NCI-H226 (cell line): ENCODE results near the gene CFLAR.
"Not testable (repeated sequence)": the region's sequence is repeated elsewhere in the genome, so short reads cannot be mapped to it uniquely, and the experiment has no call there.

Experiments
- DNase-seq: peaks from one replicate; pipeline ENCODE4 v3.0.0-alpha.2; 2015

Gene CFLAR

DNA sequence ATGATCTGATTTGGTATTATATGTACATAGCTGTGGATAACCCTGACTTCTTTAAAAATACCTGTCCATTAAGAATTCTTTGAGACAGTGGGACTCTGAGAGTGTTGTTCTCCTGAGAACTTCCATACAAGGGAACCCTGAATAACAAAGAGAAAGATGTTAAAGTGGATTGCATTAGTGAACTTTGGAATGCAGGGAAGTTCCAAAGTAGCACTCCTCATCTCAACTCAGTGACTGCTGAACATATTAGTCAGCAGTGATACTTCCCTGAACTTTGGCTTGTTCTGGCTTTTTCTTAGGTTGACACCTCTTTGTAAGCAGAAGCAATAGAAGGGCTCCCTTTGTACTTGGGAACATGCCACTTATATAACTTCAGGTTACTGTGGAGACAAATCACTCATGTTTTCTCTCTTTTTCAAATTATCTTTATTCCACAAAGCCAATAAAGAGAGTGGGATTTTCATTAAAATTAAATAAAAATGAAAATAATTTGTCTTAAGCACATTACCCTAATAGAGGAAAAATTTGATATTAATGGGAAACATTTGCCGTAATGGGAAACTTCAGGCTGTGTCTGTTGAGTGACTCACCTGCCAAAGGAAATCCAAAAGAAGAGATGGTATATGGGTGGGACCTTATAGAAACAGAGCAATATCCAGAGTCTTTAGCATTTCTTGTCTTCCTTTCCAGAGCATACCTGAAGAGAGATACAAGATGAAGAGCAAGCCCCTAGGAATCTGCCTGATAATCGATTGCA is 33.3 kb downstream of the CFLAR start:
- DNase-seq = peak; percentile 78

DNA sequence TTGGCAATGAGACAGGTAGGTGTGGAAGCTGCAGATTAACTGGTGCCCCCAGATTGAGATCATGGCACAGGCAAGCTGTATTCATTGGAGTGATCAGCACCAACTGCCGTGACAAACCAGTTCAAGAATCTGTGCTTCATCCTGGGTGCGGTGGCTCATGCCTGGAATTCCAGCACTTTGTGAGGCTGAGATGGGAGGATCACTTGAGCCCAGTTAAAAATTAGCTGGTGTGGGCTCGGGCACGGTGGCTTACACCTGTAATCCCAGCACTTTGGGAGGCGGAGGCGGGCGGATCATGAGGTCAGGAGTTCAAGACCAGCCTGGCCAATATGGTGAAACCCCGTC is 33.8 kb downstream of the CFLAR start:
- peak; percentile 74 for DNase-seq

DNA sequence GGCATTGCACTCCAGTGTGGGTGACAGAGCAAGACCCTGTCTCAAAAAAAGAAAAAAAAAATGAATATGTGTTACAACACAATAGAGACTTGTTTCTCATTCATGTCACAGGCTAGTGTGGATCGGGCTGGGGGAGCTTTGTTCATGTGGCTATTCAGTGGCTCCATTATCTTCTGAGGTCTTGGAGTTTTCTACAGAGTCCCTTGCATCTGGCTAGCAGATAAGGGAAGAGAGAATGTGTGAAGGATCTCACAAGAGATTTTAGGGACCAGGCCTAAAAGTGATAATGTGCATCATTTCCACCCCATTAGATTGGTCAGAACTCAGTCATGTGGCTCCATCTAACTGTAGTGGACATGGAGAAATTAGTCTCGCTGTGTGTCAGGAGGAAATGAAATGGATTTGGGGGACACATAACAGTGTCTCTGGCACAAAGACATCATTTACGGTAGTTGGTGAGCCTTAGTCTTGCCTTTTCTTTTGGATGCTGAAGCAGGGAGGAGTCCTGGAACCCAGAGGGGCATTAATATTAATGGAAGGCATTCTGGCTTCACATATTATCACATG is 34.6 kb downstream of the CFLAR start:
- DNase-seq = no peak

DNA sequence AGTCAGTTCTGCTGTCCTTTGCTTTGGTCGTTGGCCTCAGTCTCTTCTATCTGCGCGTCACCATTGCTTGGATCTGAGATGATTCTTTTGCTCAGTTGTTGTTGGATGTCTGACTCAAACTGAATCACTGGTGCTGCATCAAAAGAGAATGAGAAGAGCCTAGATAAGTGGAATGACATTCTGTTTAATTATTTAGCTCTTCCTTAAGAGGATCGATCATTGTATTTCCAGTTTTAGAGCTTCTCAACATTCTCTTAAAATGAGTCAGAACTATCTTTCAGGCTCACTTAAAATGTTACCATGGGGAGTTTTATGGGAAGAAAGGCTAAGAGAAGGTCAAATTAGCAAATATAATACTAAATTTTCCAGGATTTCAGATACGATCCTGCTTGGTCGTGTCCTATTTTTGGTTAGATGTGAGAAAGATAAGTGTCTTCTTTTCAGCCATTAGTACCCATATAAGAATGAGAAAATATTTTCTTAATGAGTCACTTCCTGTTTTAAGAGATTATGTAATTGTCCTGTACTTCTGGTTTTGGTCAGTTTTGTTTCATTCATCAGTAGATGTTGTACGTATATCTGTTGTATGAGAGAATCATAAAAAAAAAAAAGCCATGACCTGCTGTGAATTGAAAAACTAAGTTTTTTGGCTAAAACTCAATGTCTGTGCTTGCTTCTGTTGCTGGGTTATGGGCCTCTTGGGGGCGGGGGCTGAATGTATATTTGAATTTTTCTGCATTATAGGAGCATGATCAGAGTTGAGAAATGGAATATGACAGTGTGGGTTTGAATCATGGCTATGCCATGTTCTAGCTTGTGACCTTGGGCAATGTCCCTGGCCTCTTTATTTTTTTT is 35.4 kb downstream of the CFLAR start:
- DNase-seq = peak; percentile 51

DNA sequence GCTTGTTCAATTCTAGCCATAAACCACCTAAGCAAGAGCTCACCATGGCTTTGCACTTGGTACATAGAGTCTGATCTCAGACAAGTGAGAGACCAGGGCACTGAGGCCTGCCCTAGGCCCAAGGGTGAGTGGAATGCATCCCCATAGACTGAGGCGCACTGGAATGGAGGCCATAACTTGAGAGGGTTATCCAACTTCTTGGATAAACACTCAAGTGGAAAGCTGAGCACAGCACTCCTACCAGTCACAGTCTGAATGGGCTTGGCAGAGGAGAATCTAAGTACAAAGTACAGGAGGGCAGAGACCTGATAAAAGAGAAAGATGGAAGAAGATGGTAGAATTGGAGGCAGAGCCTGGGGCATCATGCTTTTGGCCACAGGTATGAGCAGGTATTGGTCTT is 36.6 kb downstream of the CFLAR start:
- DNase-seq = no peak

DNA sequence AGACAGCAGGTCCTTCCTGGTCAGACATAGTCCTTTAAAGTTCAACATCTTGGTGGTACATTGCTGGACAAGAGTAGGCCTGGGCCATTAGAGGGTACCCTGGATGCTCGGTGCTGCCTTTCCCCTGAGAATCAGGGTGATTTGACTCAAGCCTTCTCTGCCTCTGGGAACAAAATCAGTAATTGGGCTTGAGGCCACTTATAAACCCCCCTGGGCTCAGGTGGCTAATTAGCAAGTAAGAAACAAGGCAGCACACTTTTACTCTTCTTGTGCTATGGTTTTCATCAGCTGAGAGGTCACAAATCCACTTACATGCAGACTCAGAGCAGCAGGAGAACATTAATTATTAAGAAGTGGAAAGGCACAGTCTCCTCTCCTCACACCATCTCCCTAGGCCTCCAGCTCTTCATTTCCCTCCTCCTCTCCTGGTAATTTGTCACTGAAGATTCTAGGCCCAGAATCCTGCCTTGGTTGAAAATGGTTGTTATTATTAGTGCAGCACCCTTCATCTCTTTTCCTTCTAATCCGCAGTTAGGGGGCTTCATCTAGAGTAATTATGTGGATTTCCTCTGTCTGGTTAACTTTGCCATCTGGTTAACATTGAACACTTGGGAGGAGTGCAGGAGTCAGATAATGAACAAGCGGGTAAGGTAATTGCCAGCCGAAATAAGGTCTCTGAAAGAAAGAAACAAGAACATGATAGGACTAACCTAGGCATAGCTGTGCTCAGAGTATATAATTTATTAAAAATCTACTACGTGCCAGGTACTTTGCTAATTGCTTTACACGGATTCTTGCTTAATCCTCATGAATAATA is 37.2 kb downstream of the CFLAR start:
- no peak for DNase-seq

DNA sequence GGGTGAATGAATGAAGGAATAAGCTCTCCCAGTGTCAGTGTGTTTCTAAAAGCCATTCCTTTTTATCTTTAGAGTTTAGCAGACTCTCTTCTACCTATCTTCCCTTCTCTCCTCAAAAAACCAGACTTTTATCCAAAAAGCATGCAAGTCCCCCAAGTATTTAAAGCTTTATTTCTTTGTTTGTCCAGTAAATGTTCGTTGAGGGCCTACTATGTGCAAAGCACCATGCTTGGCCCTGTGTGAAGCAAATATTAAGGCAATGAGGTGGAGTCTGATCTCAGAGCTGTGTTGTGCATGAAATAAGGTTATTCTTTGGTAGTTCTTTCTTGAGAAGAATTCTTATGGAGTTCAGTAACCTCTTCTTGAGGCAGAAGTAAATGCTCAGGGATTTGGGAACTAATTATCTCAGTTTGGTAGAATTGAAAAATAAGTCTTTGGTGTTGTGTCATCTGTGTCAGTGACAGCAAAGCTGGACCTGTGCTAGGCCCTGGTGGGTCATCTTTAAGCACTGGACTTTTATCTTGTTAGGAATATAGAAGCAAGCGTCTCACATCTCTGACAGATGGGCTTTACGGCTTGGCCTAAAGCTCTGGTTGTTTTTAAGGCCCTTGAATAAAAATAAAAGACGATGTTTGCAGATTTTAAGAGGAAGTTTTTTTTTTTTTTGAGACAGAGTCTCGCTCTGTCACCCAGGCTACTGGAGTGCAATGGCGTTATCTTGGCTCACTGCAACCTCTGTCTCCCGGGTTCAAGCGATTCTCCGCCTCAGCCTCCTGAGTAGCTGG is 38.8 kb downstream of the CFLAR start:
- no peak for DNase-seq

DNA sequence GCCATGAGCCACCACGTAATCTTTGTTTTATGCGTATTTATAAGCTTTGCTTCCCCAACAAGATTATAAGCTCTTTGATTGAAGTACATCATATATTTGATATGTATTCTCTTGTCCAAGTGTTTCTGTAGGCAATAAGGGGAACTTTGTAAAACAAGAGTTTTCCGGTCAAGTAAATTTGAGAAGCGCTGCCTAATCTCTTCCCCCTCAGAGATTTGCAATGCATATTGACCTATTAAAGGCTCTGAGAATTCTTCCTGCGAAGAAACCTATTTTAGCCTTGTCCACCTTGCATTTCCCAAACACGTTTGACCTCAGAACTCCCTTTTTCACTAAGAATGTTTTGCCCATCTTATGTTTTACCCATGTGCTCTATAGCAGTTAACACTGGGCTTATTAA is 40.1 kb downstream of the CFLAR start:
- no peak for DNase-seq

DNA sequence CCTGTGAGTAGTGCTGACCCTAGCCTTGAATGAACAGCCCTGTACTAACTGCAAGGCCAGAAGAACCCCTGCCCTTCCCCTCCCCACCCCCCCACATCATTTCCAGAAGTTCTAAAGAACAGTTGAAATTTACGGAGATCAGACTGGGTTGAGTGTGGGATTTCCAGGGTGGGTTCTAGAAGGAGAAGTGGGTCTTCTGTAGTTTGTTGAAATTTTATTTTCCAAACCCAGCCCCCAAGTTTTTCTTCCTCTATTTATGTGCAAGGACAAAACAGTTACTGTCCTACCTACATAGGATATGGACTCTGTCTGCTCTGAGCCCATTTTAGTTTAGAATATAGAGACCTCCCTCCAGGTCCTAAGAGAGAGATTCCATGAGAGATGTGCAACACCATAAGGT is 40.7 kb downstream of the CFLAR start:
- DNase-seq = no peak

DNA sequence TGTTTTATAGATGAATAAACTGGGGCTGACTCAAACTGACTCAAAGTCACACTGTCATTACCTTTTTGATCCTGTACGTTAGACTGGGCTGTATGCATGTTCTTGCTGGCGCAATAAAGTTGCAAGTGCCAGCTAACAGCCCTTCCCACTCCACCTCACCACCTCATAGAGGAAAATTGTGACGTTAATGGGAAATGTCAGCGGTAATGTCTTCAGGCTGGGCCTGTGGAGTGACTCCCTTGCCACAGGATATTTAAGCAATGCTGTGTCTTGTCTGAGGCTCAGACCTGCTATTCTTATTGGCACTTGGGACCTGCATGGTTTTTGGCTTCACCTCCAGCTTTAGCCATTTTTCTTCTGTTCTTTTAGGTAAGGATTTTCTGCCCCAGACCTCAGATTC is 41.7 kb downstream of the CFLAR start:
- no peak for DNase-seq

DNA sequence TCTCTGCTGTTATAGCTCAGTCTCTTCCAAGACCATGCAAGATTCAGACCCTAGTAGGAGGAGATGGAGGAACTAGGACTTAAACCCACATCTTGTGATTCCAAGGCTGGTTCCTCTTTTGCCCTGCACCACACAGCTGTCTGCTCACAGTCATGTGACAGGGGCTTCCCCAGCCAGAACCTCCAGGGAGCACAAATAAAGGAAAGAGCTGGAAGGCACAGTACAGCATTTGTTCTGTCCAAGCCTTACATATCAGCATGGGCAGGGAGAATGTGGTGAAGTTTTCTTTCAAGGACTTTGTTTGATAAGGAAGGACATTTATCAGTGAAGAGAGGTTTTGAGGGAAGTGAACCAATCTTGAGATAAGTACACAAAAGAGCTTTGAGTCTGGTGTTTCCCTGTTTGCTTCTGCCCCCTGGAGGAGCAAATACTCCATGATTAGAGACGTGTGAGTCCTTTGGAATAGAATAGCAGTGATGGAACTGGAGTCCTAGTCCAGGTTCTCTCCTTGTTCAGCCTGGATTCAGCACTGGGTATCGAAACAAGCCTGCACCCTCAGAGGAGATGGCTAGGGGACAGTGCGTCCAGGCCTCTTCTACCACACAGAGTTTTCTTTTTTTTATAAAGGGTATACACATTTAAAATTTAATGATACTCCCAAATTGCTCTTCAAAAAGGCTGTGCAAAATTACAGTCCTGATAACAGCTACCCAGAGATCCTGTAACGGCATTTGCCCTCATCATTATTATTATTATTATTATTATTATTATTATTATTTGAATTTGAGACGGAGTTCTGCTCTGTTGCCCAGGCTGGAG is 42.4 kb downstream of the CFLAR start:
- DNase-seq = peak; percentile 50

DNA sequence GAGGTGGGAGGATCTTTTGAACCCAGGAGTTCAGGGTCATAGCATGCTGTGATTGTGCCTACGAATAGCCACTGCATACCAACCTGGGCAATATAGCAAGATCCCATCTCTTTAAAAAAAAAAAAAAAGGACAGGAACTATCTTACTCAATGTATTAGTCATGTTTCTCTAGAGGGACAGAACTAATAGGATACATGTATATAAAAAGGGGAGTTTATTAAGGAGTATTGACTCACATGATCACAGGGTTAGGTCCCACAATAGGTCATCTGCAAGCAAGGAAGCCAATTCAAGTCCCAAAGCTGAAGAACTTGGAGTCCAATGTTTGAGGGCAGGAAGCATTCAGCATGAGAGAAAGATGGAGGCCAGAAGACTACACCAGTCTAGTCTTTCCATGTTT is 48.2 kb downstream of the CFLAR start:
- no peak for DNase-seq

DNA sequence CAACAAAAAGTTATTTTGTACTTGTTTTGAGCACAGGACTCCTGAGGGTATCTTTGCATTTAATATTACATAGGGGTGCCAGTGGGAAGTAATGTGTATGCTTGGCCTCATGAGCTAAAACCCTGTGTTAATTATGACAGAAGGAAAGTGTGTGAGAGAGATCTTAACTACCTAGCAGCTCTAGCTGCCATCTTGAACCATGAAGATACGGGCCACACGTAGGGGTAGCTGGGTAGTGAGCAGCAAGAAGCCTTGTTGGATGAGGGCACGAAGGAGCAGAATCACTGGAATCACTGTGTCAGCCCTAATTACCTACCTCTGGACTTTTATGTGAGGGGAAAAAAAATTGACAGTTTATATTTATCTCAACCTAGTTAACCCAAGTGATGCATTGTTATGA is 51.6 kb downstream of the CFLAR start:
- no peak for DNase-seq

DNA sequence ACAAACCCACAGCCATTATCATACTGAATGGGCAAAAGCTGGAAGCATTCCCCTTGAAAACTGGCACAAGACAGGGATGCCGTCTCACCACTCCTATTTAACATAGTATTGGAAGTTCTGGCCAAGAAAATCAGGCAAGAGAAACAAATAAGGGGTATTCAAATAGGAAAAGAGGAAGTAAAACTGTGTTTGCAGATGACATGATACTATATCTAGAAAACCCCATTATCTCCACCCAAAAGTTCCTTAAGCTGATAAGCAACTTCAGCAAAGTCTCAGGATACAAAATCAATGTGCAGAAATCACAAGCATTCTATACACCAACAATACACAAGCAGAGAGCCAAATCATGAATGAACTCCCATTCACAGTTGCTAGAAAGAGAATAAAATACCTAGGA is 52.5 kb downstream of the CFLAR start:
- not testable (repeated sequence) for DNase-seq

DNA sequence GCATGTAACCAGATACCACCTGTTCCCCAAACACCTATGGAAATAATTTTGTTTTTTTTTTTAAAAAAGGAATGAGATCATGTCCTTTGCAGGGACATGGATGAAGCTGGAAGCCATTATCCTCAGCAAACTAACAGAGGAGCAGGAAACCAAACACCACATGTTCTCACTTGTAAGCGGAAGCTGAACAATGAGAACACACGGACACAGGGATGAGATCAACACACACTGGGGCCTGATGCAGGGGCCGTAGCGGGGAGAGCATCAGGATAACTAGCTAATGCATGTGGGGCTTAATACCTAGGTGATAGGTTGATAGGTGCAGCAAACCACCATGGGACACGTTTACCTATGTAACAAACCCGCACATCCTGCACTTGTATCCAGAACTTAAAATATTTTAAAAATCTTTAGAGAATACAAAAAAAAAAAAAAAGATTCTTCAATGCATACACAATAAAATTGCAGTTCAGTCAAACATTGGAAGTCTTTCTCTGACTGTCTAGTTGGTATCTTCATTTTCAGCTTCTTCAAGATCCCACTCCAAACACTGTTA is 55.4 kb downstream of the CFLAR start:
- no peak for DNase-seq

DNA sequence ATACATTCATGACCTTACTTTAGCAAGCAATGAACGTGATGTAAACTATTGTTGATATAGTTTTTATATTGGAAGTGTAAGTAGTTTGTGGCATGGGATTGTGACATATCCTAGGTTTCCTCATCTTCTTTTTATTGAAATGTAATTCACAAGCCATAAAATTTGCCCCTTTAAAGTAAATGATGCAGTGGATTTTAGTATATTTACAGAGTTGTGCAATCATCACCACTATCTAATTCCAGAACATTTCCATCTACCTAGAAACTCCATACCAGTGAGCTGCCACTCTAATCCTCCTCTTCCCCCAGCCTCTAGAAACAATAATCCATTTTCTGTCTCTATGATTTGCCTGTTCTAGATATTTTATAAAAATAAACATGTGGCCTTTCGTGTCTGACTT is 56.3 kb downstream of the CFLAR start:
- no peak for DNase-seq

DNA sequence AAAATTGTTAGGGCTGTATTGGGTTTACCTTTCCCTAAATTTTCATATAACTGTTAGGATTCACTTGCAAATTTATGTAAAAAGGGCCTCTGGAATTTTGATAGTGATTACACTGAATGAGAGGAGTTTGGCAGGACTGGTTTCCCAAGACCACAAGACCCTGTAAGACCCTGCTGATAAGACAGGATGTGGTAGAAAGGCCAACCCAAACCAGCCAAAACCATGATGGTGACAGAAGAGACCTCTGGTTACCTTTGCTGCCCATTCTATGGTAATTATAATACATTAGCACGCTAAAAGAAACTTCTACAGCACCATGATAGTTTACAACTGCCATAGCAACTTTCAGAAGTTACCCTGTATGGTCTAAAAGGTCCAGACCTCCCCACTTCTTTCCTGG is 58.7 kb downstream of the CFLAR start:
- no peak for DNase-seq

DNA sequence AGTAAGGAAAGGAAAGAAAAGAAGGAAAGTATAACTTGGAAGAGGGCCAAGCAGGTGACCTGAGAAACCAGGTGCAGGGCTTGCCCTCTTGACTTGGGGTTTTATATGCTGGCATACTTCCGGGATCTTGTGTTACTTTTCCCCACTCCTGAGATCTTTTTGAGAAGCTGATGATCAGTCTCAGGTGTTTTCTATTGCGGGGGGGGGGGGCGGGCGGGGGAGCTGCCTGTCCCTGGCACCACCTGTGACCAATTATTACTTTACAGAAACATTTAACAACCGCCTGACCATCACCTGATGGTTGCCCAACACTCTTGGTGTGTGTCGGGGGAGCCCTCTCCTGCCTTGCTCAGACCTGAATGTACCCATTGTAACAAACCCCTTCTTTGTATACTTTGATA is 60.1 kb downstream of the CFLAR start:
- no peak for DNase-seq

DNA sequence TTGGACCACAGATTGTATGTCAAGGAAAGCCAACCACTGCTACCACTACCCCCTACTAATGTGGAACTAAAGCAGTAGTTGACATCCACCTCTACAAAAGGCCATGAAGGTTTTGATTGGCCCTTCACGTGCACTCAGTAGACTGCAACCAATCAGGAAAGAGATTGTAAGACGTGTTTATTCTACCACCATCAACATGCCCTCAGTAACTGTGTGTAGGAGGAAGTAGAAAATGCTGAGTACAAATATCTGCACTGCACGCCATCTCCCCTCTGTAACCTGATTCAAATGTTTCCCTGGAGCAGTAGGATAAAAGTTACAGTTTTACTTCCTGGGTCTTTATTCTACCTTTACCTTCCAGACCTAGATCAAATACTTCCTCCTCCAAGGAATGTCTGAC is 64.0 kb downstream of the CFLAR start:
- DNase-seq = no peak

DNA sequence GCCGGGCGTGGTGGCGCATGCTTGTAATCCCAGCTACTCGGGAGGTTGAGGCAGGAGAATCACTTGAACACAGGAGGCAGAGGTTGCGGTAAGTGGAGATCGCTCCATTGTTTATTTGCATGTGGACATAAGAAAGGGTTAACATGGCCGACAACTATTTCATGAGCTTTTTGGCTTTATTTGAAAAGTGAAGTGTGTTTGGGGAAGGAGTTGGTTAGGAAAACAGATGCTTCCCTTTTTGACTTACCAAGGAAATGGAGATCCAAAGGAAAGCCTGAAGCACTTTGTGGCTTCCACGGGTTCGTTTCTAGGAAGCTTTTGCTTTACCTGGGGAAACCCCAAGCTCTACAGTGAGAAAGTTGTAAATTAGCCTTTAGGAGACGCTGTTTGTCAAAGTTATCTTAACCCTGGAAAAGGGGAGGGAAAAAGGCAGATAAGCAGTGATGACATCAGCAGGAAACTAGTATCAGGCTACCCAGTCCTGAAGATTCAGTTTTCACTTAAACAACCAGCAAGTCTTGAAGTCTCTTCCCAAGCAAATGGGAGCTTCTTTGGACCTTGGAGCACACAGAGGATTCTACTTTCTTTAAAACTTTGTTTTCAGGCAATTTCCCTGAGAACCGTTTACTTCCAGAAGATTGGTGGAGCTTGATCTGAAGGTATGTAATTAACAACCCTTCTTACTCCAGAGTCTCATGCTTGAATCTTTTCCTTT is 66.8 kb downstream of the CFLAR start, which contains the start of gene CASP10:
CASP10 (plus strand) TSS at position 492 of the 715 bp plus-strand sequence. CDS start 2,637 bp downstream, outside the sequence.
- DNase-seq = peak; percentile 61
